HG02973 (cell line): Measurements from ENCODE around the gene LIAS.

Experiments used
- ATAC-seq: cut with Tn5 transposase; IDR thresholded peaks from one replicate; pipeline ENCODE4 v1.9.1; 2021; ENCODE audit warnings: moderate library complexity; ENCODE audit not compliant: unreplicated experiment

LIAS gene

GRCh38 chr4:39452860-39453587 lies 5.8 kb upstream of the LIAS start:
- ATAC-seq: no peak

DNA sequence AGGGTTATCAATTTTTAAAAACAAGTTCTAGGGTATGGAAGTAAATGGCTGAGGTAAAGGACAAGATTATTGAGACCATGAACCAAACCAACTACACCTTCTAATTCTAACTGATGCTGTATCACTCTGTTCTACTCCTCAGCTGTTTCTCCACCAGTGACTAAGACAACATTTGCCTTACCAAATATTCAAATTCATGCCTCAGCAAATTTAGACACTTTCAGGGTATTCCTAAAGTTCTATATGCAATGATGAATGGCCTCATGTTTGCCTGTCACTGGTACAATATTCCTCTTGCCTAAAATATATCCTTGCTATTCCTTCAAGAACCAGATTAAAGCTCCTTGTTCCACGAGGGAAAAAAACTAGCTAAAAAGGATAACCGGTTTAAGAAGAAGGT lies 5.1 kb upstream of the LIAS start:
- no peak for ATAC-seq

- ATAC-seq: no peak
Measured at GRCh38 chr4:39455486-39455885, 3.4 kb upstream of the LIAS start.

DNA sequence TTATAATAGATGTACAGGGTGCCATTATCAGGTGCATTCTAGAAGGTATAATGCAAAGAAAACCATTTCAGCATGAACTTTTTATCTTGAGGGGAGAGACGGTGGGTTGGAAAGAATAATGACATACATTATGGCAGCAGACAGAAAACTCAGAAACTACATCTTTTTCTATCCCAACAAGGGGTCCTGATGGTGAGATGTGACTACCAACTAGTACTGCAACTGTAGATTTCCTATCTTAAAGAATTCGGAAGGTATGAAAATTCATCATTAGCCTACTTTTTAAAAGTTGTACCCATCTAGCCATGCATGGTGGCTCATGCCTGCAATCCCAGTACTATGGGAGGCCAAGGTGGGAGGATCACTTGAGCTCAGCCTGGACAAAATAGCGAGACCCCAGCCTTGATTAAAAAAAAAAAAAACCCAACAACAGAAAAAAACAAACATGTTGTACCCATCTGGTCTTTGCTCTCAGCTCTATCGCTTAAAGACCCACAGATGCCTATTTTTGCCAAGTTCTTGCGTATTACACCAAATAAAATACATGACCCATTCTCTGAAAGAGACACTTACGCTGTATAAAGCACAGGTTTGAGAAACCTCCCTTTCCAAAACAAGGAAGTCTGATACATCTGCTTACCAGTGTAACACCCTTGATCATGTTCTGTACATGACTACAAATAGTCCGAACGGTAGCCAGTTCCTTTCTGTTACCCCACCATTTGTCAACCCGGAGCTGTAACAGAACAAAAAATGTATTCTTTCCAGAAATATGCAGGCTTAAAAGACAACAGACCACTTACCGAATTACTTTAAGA lies 1.7 kb upstream of the LIAS start:
- no peak for ATAC-seq

GRCh38 chr4:39458161-39458504 lies 723 bp upstream of the LIAS start:
- peak; percentile 1 for ATAC-seq

DNA sequence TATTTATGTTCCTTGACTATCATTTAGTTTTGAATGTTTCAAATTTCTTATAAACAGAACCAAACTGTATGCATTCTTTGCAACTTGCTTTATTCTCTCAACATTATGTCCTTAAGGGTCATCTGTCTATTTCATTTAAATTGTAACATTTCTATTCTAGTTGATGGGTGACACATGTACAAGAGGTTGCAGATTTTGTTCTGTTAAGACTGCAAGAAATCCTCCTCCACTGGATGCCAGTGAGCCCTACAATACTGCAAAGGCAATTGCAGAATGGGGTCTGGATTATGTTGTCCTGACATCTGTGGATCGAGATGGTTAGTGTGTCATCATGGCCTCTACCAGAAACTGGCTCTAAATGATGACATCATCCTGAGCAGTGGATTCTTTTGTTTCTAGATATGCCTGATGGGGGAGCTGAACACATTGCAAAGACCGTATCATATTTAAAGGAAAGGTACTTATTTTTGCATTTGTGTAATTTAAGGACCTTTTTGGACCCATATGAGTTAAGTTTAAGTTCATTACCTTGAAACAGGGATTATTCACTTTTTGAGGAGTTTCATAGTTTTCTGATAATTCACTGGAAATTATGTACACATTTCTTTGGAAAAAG lies 6.1 kb downstream of the LIAS start:
- no peak for ATAC-seq

DNA sequence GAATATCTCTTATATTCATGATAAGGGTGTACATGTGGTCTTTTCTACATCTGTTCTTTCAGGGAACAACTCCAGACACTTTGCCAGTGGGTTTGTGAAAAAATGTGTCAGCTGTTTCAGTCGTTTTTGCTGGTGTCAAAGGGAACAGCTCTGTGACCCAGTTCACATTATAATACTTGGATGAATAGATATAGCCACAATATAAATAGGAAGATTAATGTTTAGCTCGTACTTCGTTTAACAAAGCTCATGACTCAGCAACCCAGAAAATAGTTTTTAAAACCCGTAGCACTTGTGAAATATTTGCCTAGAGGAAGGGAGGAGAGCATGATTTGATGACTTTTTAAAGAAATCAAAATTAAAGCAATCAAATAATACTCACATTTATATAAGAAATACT lies 7.9 kb downstream of the LIAS start:
- ATAC-seq: no peak

DNA sequence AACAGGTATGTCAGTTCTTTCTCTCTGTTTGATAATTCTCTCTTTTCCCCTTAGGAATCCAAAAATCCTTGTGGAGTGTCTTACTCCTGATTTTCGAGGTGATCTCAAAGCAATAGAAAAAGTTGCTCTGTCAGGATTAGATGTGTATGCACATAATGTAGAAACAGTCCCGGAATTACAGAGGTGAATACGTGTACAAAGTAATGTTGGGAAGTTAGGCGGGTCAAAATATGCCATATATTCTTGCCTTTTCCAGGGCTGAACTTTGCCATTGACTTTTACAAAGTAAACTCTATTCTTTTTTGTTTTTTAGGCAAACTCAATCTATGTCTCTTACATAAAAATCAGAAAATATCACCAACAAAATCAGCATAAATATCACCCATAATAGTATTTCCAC lies 8.6 kb downstream of the LIAS start:
- no peak for ATAC-seq

- no peak for ATAC-seq
Measured at GRCh38 chr4:39469429-39470077, 10.7 kb downstream of the LIAS start.

- no peak for ATAC-seq
Measured at GRCh38 chr4:39470402-39470801, 11.5 kb downstream of the LIAS start.

DNA sequence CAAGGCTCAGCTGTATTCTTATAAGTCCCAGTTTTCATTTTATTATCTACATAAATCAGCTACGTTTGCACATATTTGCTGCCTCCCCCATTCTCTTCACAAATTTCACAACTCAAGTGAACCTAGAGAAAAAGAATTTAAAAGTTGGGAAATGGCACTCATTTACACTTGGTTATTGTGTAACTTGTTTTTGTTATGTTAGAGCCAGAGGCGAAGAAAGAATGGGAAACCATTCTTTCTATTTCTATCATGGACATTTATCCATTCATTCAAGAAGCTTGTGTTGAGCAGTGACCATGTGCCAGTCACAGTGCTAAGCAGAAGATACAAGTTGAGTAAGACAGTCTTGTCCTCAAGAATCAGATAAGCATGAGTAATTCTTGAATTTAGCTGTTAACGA lies 13.5 kb downstream of the LIAS start:
- no peak for ATAC-seq

- no peak for ATAC-seq
Measured at GRCh38 chr4:39476187-39476895, 17.5 kb downstream of the LIAS start.

DNA sequence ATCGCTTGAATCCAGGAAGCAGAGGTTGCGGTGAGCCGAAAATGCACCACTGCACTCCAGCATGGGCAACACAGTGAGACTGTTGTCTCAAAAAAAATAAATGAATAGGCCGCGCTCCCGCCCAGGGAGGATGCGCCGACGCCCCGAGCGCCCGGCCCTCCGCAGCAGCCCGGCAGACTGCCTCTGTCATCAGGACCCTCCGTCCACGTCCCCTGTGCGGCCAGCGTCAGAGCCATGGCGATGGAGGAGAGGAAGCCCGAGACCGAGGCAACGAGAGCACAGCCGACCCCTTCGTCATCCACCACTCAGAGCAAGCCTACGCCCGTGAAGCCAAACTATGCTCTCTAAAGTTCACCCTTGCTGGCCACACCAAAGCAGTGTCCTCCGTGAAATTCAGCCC lies 21.4 kb downstream of the LIAS start:
- no peak for ATAC-seq

DNA sequence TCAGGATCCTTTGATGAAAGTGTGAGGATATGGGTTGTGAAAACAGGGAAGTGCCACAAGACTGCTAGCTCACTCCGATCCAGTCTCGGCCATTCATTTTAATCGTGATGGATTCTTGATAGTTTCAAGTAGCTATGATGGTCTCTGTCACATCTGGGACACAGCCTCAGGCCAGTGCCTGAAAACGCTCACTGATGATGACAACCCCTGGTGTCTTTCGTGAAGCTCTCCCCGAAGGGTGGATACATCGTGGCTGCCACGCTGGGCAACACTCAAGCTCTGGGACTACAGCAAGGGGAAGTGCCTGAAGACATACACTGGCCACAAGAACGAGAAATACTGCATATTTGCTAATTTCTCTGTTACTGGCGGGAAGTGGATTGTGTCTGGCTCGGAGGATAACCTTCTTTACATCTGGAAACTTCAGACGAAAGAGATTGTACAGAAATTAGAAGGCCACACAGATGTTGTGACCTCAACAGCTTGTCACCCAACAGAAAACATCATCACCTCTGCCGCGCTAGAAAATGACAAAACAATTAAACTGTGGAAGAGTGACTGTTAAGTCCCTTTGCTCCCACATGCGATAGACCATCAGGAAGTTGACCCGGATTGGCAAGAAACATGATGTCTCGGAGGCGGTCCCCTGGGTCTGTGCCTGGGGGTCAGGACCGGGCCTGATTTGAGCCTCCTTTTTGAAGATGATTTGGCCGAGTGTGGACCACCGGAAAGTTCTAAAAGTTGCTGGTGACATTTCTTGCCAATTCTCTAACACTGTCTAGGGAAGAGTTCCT lies 22.2 kb downstream of the LIAS start:
- no peak for ATAC-seq

GRCh38 chr4:39484582-39485272 lies 25.9 kb downstream of the LIAS start:
- ATAC-seq: no peak

- no peak for ATAC-seq
Measured at GRCh38 chr4:39486221-39486804, 27.5 kb downstream of the LIAS start.

GRCh38 chr4:39490322-39490721 lies 31.5 kb downstream of the LIAS start:
- no peak for ATAC-seq

- ATAC-seq: no peak
Measured at GRCh38 chr4:39494354-39494753, 35.5 kb downstream of the LIAS start.
